Gastrocnemius medialis (tissue), 4 donors: ENCODE measurements around the gene EDN1. TPM values are rescaled to one million over a fixed set of nuclear protein-coding genes. Genes with fewer than 3 reads are reported as not detected.

Experiments
- ATAC-seq, 2 donors: fragments of 150-250 bp; one replicate each; pipeline ENCODE4 v1.9.1; 2016
- DNase-seq, 2 donors: peaks; one replicate each; pipeline ENCODE4 v3.0.0-alpha.2; 2019
- H3K27ac ChIP-seq, 4 donors: fragments of 200-600 bp; sonication (generic); 1 replicate in 1 of 4; 2 replicates in 3 of 4; pipeline ENCODE4 v1.5.1; 2016 to 2018; ENCODE audit warnings: mild to moderate bottlenecking in 2 of 4, moderate library complexity in 1 of 4
- H3K27me3 ChIP-seq, 3 donors: fragments of 200-600 bp; sonication (generic) in 2 of 3; 1 replicate in 1 of 3; 2 replicates in 2 of 3; pipeline versions ENCODE4 v1.5.1 to v1.6.0; 2016 to 2019; ENCODE audit warnings: mild to moderate bottlenecking in 1 of 3, moderate library complexity in 1 of 3
- H3K36me3 ChIP-seq, 2 donors: fragments of 200-600 bp; sonication (generic) in 1 of 2; one replicate each; pipeline ENCODE4 v1.5.1; 2017 to 2018
- H3K4me1 ChIP-seq, 2 donors: fragments of 200-600 bp; sonication (generic) in 1 of 2; one replicate each; pipeline ENCODE4 v1.5.1; 2016 to 2017; ENCODE audit warnings: mild to moderate bottlenecking in 2 of 2
- H3K4me3 ChIP-seq, 4 donors: fragments of 200-600 bp; sonication (generic) in 3 of 4; 1 replicate in 1 of 4; 2 replicates in 3 of 4; pipeline ENCODE4 v1.5.1; 2016 to 2019; ENCODE audit warnings: mild to moderate bottlenecking in 2 of 4
- H3K9me3 ChIP-seq, 3 donors: fragments of 200-600 bp; sonication (generic) in 2 of 3; 1 replicate in 1 of 3; 2 replicates in 2 of 3; pipeline ENCODE4 v1.5.1; 2016 to 2019
- CTCF ChIP-seq, 5 experiments: fragments of 450-650 bp in 3 of 5; fragments of 200-600 bp in 2 of 5; sonication (generic) in 2 of 5; IDR thresholded peaks in 4 of 5; conservative IDR thresholded peaks in 1 of 5; 1 replicate in 4 of 5; 2 replicates in 1 of 5; pipeline ENCODE4 v1.5.1; 2016 to 2019; ENCODE audit warnings: antibody characterized with exemption in 5 of 5, mild to moderate bottlenecking in 3 of 5, moderate library complexity in 3 of 5
- POLR2A ChIP-seq, 2 donors: fragments of 450-650 bp; IDR thresholded peaks; one replicate each; pipeline ENCODE4 v1.6.1; 2017; ENCODE audit warnings: antibody characterized with exemption in 2 of 2, mild to moderate bottlenecking in 2 of 2, moderate library complexity in 2 of 2
- in situ Hi-C, 4 donors: fragments of 200-750 bp; cut with MboI; loops; one replicate each; pipeline versions ENCODE4 v1.15.0 to v1.8.0; 2017; ENCODE audit warnings: low sequenced_read_pairs in 4 of 4
- intact Hi-C: fragments of 100-400 bp; cut with DNase I; formaldehyde crosslinking; loops from one replicate; pipeline ENCODE4 v1.15.1; 2023; ENCODE audit warnings: low total_unique reads
- total RNA-seq, 4 donors: library from RNA; depleted of rRNA; stranded (reverse); fragments of >200 nt; gene quantifications; one replicate each; pipeline versions ENCODE4 v1.1.0 to v1.2.3, GENCODE V29; 2016

EDN1 gene
- total RNA-seq, 4 donors from 2014 or later: 7.4 to 12.0 (median 9.3) TPM

- ATAC-seq: no peak
- no peaks in the 10 kb centered on the region for H3K4me1 ChIP-seq
- H3K9me3 ChIP-seq: no peaks in the 10 kb centered on the region
- H3K36me3 ChIP-seq: no peaks in the 10 kb centered on the region
- DNase-seq: no peak
- H3K27me3 ChIP-seq: no peaks in the 10 kb centered on the region
- H3K4me3 ChIP-seq: no peak overlapping the region
- no peak for TF ChIP-seq CTCF (IDR thresholded peaks at IDR 0.05 in 4 of 5, conservative IDR thresholded peaks at IDR 0.05 in 1 of 5)
- TF ChIP-seq POLR2A (IDR thresholded peaks at IDR 0.05): no peak
- intact Hi-C loops (no loop called here), in situ Hi-C loops (no loop called here)
- H3K27ac ChIP-seq: no peak overlapping the region
Observed at GRCh38 chr6:12262236-12263061, 27.7 kb upstream of the EDN1 start.

- Histone ChIP-seq H3K27ac (no peak overlapping the region), H3K4me1 (no peaks in the 10 kb centered on the region), H3K27me3 (no peaks in the 10 kb centered on the region), H3K4me3 (no peak overlapping the region), H3K9me3 (no peaks in the 10 kb centered on the region), H3K36me3 (no peaks in the 10 kb centered on the region)
- ATAC-seq (no peak), DNase-seq (no peak)
- TF ChIP-seq POLR2A (IDR thresholded peaks at IDR 0.05): no peak
- TF ChIP-seq CTCF (IDR thresholded peaks at IDR 0.05 in 4 of 5, conservative IDR thresholded peaks at IDR 0.05 in 1 of 5): no peak
- intact Hi-C loops (no loop called here), in situ Hi-C loops (no loop called here)
Observed at GRCh38 chr6:12263403-12263802, 26.8 kb upstream of the EDN1 start.

GRCh38 chr6:12264671-12265070 lies 25.5 kb upstream of the EDN1 start:
- intact Hi-C loops: no loop called here
- no peak for ATAC-seq
- H3K27ac ChIP-seq: no peak overlapping the region

DNA sequence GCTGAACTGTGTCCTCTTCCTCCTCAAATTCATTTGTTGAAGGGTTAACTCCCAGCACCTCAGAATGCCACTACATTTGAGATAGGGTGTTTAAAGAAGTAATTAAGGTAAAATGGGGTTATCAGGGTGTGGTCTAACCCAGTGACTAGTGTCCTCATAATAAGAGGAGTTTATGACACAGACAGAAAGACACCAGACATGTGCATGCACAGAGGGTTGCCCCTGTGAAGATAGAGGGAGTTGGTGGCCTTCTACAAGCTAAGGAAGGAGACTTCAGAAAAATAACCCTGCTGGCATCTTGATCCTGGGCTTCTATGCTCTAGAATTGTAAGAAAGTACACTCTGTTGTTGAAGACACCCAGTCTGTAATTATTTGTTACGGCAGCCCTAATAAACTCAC lies 24.9 kb upstream of the EDN1 start:
- no peak for ATAC-seq
- TF ChIP-seq CTCF (IDR thresholded peaks at IDR 0.05 in 4 of 5, conservative IDR thresholded peaks at IDR 0.05 in 1 of 5) (no peak), POLR2A (IDR thresholded peaks at IDR 0.05) (no peak)
- in situ Hi-C loops: no loop called here

More at GRCh38 chr6:12264671-12265070, 25.5 kb upstream of the EDN1 start:
- Histone ChIP-seq H3K36me3 (no peaks in the 10 kb centered on the region), H3K4me1 (no peaks in the 10 kb centered on the region), H3K27me3 (no peaks in the 10 kb centered on the region), H3K4me3 (no peak overlapping the region), H3K9me3 (no peaks in the 10 kb centered on the region)
- in situ Hi-C loops: no loop called here
- DNase-seq: no peak
- no peak for TF ChIP-seq CTCF (IDR thresholded peaks at IDR 0.05 in 4 of 5, conservative IDR thresholded peaks at IDR 0.05 in 1 of 5)
- TF ChIP-seq POLR2A (IDR thresholded peaks at IDR 0.05): no peak

More for the DNA sequence above, 24.9 kb upstream of the EDN1 start:
- Histone ChIP-seq H3K4me1 (no peaks in the 10 kb centered on the region), H3K4me3 (no peak overlapping the region), H3K9me3 (no peaks in the 10 kb centered on the region), H3K36me3 (no peaks in the 10 kb centered on the region), H3K27ac (no peak overlapping the region), H3K27me3 (no peaks in the 10 kb centered on the region)
- no peak for DNase-seq
- intact Hi-C loops: no loop called here
